ENCODE measurements around the gene SFXN1. TPM values are rescaled to one million over a fixed set of nuclear protein-coding genes. Genes with fewer than 3 reads are reported as not detected.

The SFXN1 gene
- total RNA-seq, 1 experiment from 2014 or later, result 61.4 TPM

- Histone ChIP-seq H3K4me1 (replicated peaks; ENCODE audit: insufficient read depth) (no peaks in the 10 kb centered on the region), H3K36me3 (ENCODE audit: low read depth) (no peaks in the 10 kb centered on the region), H3K4me2 (no peak overlapping the region), H4K20me1 (ENCODE audit: insufficient read depth) (no peaks in the 10 kb centered on the region), H3K27ac (no peak overlapping the region), H3K9me2 (ENCODE audit: insufficient read depth) (no peaks in the 10 kb centered on the region), H3K9me3 (ENCODE audit: insufficient read depth, low read depth) (no peaks in the 10 kb centered on the region), H3K4me3 (no peak overlapping the region), H3F3A (ENCODE audit: insufficient read depth, low read depth) (no peaks in the 10 kb centered on the region), H3K79me2 (ENCODE audit: low read depth) (no peaks in the 10 kb centered on the region), H2AFZ (no peak overlapping the region), H3K27me3 (ENCODE audit: insufficient read depth, low read depth) (peaks cover 66% of the 10 kb centered on the region)
- ChIA-PET CTCF (no interaction called here), POLR2A (ENCODE audit: unreplicated experiment) (no interaction called here)
- DNase-seq, result no peak
- no peak for TF ChIP-seq EZH2 (IDR thresholded peaks at IDR 0.05; ENCODE audit: low read depth)
- no peak for TF ChIP-seq CTCF (conservative IDR thresholded peaks at IDR 0.05)
- BruUV-seq (replicated peaks), result no TSS peak
- intact Hi-C loops (cut with micrococcal nuclease; ENCODE audit: unreplicated experiment), result no loop called here
Observed at GRCh38 chr5:175560011-175560410, 81.7 kb downstream of the SFXN1 start.

GRCh38 chr5:175561085-175561484 lies 82.7 kb downstream of the SFXN1 start:
- CTCF ChIA-PET, result no interaction called here
- Histone ChIP-seq H3K4me3 (no peak overlapping the region), H4K20me1 (ENCODE audit: insufficient read depth) (no peaks in the 10 kb centered on the region), H3K4me1 (replicated peaks; ENCODE audit: insufficient read depth) (no peaks in the 10 kb centered on the region), H3K27ac (no peak overlapping the region), H3K4me2 (no peak overlapping the region), H3F3A (ENCODE audit: insufficient read depth, low read depth) (no peaks in the 10 kb centered on the region), H3K9me2 (ENCODE audit: insufficient read depth) (no peaks in the 10 kb centered on the region), H3K27me3 (ENCODE audit: insufficient read depth, low read depth) (peaks cover 66% of the 10 kb centered on the region), H3K79me2 (ENCODE audit: low read depth) (no peaks in the 10 kb centered on the region), H3K36me3 (ENCODE audit: low read depth) (no peaks in the 10 kb centered on the region), H2AFZ (no peak overlapping the region), H3K9me3 (ENCODE audit: insufficient read depth, low read depth) (no peaks in the 10 kb centered on the region)
- POLR2A ChIA-PET (ENCODE audit: unreplicated experiment), result no interaction called here
- no TSS peak for BruUV-seq (replicated peaks)
- intact Hi-C loops (cut with micrococcal nuclease; ENCODE audit: unreplicated experiment), result no loop called here
- TF ChIP-seq EZH2 (IDR thresholded peaks at IDR 0.05; ENCODE audit: low read depth) (no peak), CTCF (conservative IDR thresholded peaks at IDR 0.05) (no peak)
- DNase-seq, result no peak

GRCh38 chr5:175564716-175565115 lies 86.4 kb downstream of the SFXN1 start:
- H3K79me2 ChIP-seq (ENCODE audit: low read depth), result no peaks in the 10 kb centered on the region
- no peaks in the 10 kb centered on the region for H3K9me2 ChIP-seq (ENCODE audit: insufficient read depth)
- ChIA-PET CTCF (no interaction called here), POLR2A (ENCODE audit: unreplicated experiment) (no interaction called here)
- H3F3A ChIP-seq (ENCODE audit: insufficient read depth, low read depth), result no peaks in the 10 kb centered on the region
- TF ChIP-seq EZH2 (IDR thresholded peaks at IDR 0.05; ENCODE audit: low read depth) (no peak), CTCF (conservative IDR thresholded peaks at IDR 0.05) (no peak)
- no peaks in the 10 kb centered on the region for H4K20me1 ChIP-seq (ENCODE audit: insufficient read depth)
- intact Hi-C loops (cut with micrococcal nuclease; ENCODE audit: unreplicated experiment), result no loop called here
- H3K27me3 ChIP-seq (ENCODE audit: insufficient read depth, low read depth), result peaks cover 91% of the 10 kb centered on the region
- DNase-seq, result no peak
- no peaks in the 10 kb centered on the region for H3K36me3 ChIP-seq (ENCODE audit: low read depth)
- BruUV-seq (replicated peaks), result no TSS peak
- H3K4me1 ChIP-seq (replicated peaks; ENCODE audit: insufficient read depth), result no peaks in the 10 kb centered on the region
- no peak overlapping the region for H3K27ac ChIP-seq
- no peaks in the 10 kb centered on the region for H3K9me3 ChIP-seq (ENCODE audit: insufficient read depth, low read depth)
- no peak overlapping the region for H3K4me2 ChIP-seq
- no peak overlapping the region for H2AFZ ChIP-seq
- H3K4me3 ChIP-seq, result no peak overlapping the region
